IMR-90 (cell line): ENCODE data around the gene TAF4. TPM values are rescaled to one million over a fixed set of nuclear protein-coding genes. Genes with fewer than 3 reads are reported as not detected.

Experiments
- ATAC-seq: fragments of 200-7000 bp; cut with Tn5 transposase; 2 replicates; pipeline ENCODE4 v1.9.1; 2020; ENCODE audit warnings: low read depth, mild to moderate bottlenecking, moderate library complexity
- BruUV-seq: library from RNA; stranded (reverse); fragments of 400-500 nt; replicated peaks from 2 replicates; lab custom pipeline; 2021; lab: Mats Ljungman, UMichigan
- CTCF ChIA-PET: fragments of 300-600 bp; formaldehyde crosslinking; extraction: SDS; loops from one replicate; lab custom pipeline; 2021; ENCODE audit warnings: antibody characterized with exemption; lab: Yijun Ruan, JAX
- POLR2A ChIA-PET: fragments of 300-600 bp; sonication (Branson Sonifier 250); formaldehyde crosslinking; loops from one replicate; lab custom pipeline; 2022; ENCODE audit warnings: antibody characterized with exemption; ENCODE audit not compliant: unreplicated experiment; lab: Charles Lee
- DNase-seq: peaks from one replicate; pipeline ENCODE4 v3.0.0; 2013
- H2AFZ ChIP-seq: replicated peaks from 2 replicates; pipeline ENCODE3; 2013; ENCODE audit warnings: low read length, mild to moderate bottlenecking; ENCODE audit not compliant: poor library complexity
- H2AK5ac ChIP-seq: 2 replicates; pipeline ENCODE4 v1.6.1; 2013; ENCODE audit warnings: low read depth, low read length, inconsistent platforms
- H2AK9ac ChIP-seq: replicated peaks from 2 replicates; pipeline ENCODE3; 2013; ENCODE audit warnings: mild to moderate bottlenecking, low read depth, low read length, moderate library complexity; ENCODE audit not compliant: poor library complexity
- H2BK120ac ChIP-seq: 2 replicates; pipeline ENCODE4 v1.6.1; 2013; ENCODE audit warnings: low read depth, low read length, inconsistent platforms
- H2BK15ac ChIP-seq: 3 replicates; pipeline ENCODE4 v1.6.1; 2013; ENCODE audit warnings: low read depth, low read length, inconsistent platforms
- H2BK20ac ChIP-seq: 2 replicates; pipeline ENCODE4 v1.6.1; 2013; ENCODE audit warnings: low read depth, mild to moderate bottlenecking, inconsistent platforms, low read length, moderate library complexity
- H2BK5ac ChIP-seq: 2 replicates; pipeline ENCODE4 v1.6.1; 2013; ENCODE audit warnings: mild to moderate bottlenecking, low read depth, low read length, inconsistent platforms; ENCODE audit not compliant: poor library complexity, severe bottlenecking
- H3K14ac ChIP-seq: replicated peaks from 2 replicates; pipeline ENCODE4 v1.6.1; 2013; ENCODE audit warnings: low read depth, low read length, inconsistent platforms
- H3K18ac ChIP-seq: 2 replicates; pipeline ENCODE4 v1.6.1; 2013; ENCODE audit warnings: low read depth, low read length, control low read depth
- H3K23ac ChIP-seq: 2 replicates; pipeline ENCODE4 v1.6.1; 2013; ENCODE audit warnings: low read depth, low read length, inconsistent platforms
- H3K27ac ChIP-seq: 2 replicates; pipeline ENCODE4 v1.5.1; 2013; ENCODE audit warnings: mild to moderate bottlenecking, control low read depth, low read length; ENCODE audit not compliant: insufficient read depth
- H3K27me3 ChIP-seq: 2 replicates; pipeline ENCODE4 v1.6.1; 2013; ENCODE audit warnings: low read length; ENCODE audit not compliant: control insufficient read depth, insufficient read depth
- H3K36me3 ChIP-seq: 2 replicates; pipeline ENCODE4 v1.6.1; 2013; ENCODE audit warnings: low read length, mixed read lengths; ENCODE audit not compliant: control insufficient read depth, insufficient read depth
- H3K4ac ChIP-seq: 2 replicates; pipeline ENCODE4 v1.6.1; 2013; ENCODE audit warnings: low read depth, low read length, inconsistent platforms
- H3K4me1 ChIP-seq: 2 replicates; pipeline ENCODE4 v1.6.1; 2013; ENCODE audit warnings: low read length, mixed read lengths; ENCODE audit not compliant: control insufficient read depth, insufficient read depth
- H3K4me2 ChIP-seq: 2 replicates; pipeline ENCODE4 v1.6.1; 2013; ENCODE audit warnings: low read depth, mild to moderate bottlenecking, control low read depth, low read length, moderate library complexity
- H3K4me3 ChIP-seq: 2 replicates; pipeline ENCODE4 v1.5.1; 2013; ENCODE audit warnings: low read depth, mild to moderate bottlenecking, control low read depth, low read length, moderate library complexity; ENCODE audit not compliant: insufficient read depth
- H3K56ac ChIP-seq: 2 replicates; pipeline ENCODE4 v1.6.1; 2013; ENCODE audit warnings: low read length, inconsistent platforms; ENCODE audit not compliant: insufficient read depth; ENCODE audit errors: extremely low read depth
- H3K79me1 ChIP-seq, 2 experiments: 2 replicates each; pipeline ENCODE4 v1.6.1; 2013; ENCODE audit warnings: low read length in 2 of 2, inconsistent platforms in 1 of 2, low read depth in 1 of 2
- H3K9ac ChIP-seq: 2 replicates; pipeline ENCODE4 v1.6.1; 2013; ENCODE audit warnings: low read depth, low read length, control low read depth
- H3K9me1 ChIP-seq: 2 replicates; pipeline ENCODE4 v1.6.1; 2013; ENCODE audit warnings: low read length, inconsistent platforms; ENCODE audit not compliant: insufficient read depth
- H3K9me3 ChIP-seq: 2 replicates; pipeline ENCODE4 v1.6.1; 2013; ENCODE audit warnings: low read length; ENCODE audit not compliant: control insufficient read depth, insufficient read depth
- H4K20me1 ChIP-seq: 2 replicates; pipeline ENCODE4 v1.6.1; 2013; ENCODE audit warnings: low read length, inconsistent platforms; ENCODE audit not compliant: insufficient read depth
- H4K5ac ChIP-seq: 2 replicates; pipeline ENCODE4 v1.6.1; 2013; ENCODE audit warnings: mild to moderate bottlenecking, low read depth, low read length, control low read depth
- H4K8ac ChIP-seq, 2 experiments: 2 replicates each; pipeline ENCODE4 v1.6.1; 2013; ENCODE audit warnings: low read depth in 2 of 2, low read length in 2 of 2, control low read depth in 1 of 2, inconsistent platforms in 1 of 2
- H4K91ac ChIP-seq: 2 replicates; pipeline ENCODE4 v1.6.1; 2013; ENCODE audit warnings: low read depth, low read length, inconsistent platforms; ENCODE audit not compliant: insufficient read depth
- BHLHE40 ChIP-seq: fragments of 150-350 bp; IDR thresholded peaks from 2 replicates; pipeline ENCODE4 v1.6.1; 2016; ENCODE audit warnings: mild to moderate bottlenecking, low read depth, low read length
- CEBPB ChIP-seq: IDR thresholded peaks from 2 replicates; pipeline ENCODE4 v1.6.1; 2012; ENCODE audit warnings: low read depth, low read length, improper control_type of control experiment
- POLR2A ChIP-seq: IDR thresholded peaks from 2 replicates; pipeline ENCODE4 v1.6.1; 2012; ENCODE audit warnings: mild to moderate bottlenecking, low read depth, low read length
- WGBS, 2 experiments: methylation state at CpG; one replicate each; pipeline versions ENCODE4 v1.1.5 to v1.1.7; 2013; ENCODE audit warnings: missing lambda C conversion rate in 2 of 2; ENCODE audit not compliant: insufficient read length in 1 of 2; ENCODE audit errors: extremely low coverage in 2 of 2; 5-methylcytosine and 5-hydroxymethylcytosine counted together
- dilution Hi-C: fragments of 300-500 bp; cut with HindIII; formaldehyde crosslinking; loops from one replicate; pipeline ENCODE4 v1.14.3; 2018; ENCODE audit warnings: low sequenced_read_pairs; ENCODE audit not compliant: unreplicated experiment
- in situ Hi-C: fragments of 300-500 bp; cut with MboI; formaldehyde crosslinking; loops from 3 replicates; pipeline ENCODE4 v1.14.3; 2019; ENCODE audit warnings: low sequenced_read_pairs, inconsistent platforms, mixed read lengths
- intact Hi-C: fragments of 100-400 bp; cut with micrococcal nuclease; formaldehyde crosslinking; loops from 2 replicates; pipeline ENCODE4 v1.10.0; 2022
- polyA plus RNA-seq, 3 experiments: library from polyadenylated mRNA; depleted of rRNA; stranded (reverse); fragments of >200 nt; gene quantifications; 2 replicates each; pipeline ENCODE4 v1.2.3, GENCODE V29; 2012; ENCODE audit warnings: low replicate concordance in 1 of 3
- total RNA-seq: library from RNA; depleted of rRNA; stranded (reverse); fragments of >200 nt; gene quantifications from 2 replicates; pipeline ENCODE4 v1.2.3, GENCODE V29; 2012
- TF ChIP-seq, protein P1 (sequence below): fragments of 150-350 bp; IDR thresholded peaks from 2 replicates; pipeline ENCODE4 v1.6.1; 2017; ENCODE audit warnings: mild to moderate bottlenecking, antibody characterized with exemption, low read length, low read depth
- TF ChIP-seq, protein P2 (sequence below): conservative IDR thresholded peaks from 2 replicates; pipeline ENCODE4 v1.5.1; 2012; ENCODE audit warnings: mild to moderate bottlenecking, low read depth, low read length, improper control_type of control experiment

Gene TAF4
- total and polyA plus RNA-seq, 2 of the 4 experiments (the other 2 are of a cell fraction) = 1.4 to 5.1 TPM

DNA sequence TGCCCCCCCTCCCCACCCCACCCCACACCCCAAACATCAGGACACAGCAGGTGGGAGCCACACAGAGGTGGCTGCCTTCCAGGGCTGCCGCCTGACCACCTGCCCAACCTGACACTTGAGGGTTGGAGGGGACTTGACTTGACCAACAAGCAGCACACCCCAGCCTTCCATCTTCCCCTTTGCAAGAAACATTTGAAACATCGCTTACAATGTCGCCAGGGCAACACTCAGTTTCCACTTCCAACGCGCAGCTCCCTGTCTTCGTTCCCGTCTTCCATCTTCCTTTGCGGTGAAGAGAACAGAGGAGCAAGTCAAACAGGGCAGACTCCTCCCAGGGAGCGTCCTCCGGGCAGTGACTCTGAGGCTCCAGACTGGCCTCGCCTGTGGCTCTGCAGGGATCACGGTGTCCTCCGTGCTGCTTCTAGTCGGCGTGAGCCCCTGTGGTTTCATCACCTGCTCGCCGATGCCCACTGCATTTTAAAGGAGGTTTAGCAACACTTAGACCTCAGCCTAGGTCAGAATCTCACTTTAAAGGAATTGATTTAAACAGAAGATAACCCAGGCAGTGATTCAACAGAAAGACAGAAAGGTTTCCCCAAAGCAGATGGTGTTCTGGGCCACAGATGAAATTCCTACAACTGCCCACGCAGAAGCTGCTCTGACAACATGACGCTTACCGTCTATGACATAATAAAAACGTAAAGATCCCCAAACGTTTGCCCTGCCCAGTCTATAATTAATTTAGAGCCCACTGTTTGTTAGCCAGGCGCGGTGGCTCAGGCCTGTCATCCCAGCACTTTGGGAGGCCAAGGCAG, 130.8 kb downstream of the TAF4 start:
- Histone ChIP-seq H3K14ac (no peak overlapping the region), H4K20me1 (no peaks in the 10 kb centered on the region), H2AK5ac (no peak overlapping the region), H3K4ac (no peak overlapping the region), H3K4me3 (no peak overlapping the region), H3K27ac (no peak overlapping the region), H4K8ac (no peak overlapping the region), H3K56ac (no peak overlapping the region), H4K91ac (no peak overlapping the region), H2AK9ac (no peak overlapping the region), H3K79me1 (no peaks in the 10 kb centered on the region), H3K9ac (no peak overlapping the region), H2BK15ac (no peak overlapping the region), H2BK5ac (no peak overlapping the region), H3K9me1 (no peaks in the 10 kb centered on the region; the same call in 1 of the 2 replicates), H3K36me3 (no peaks in the 10 kb centered on the region), H3K23ac (no peak overlapping the region), H3K4me2 (no peak overlapping the region), H2BK120ac (no peak overlapping the region), H3K4me1 (no peaks in the 10 kb centered on the region), H2BK20ac (no peak overlapping the region), H3K18ac (no peak overlapping the region), H4K5ac (no peak overlapping the region), H3K9me3 (no peaks in the 10 kb centered on the region), H3K27me3 (peaks cover 4% of the 10 kb centered on the region; the same call in 1 of the 2 replicates), H2AFZ (no peak overlapping the region)
- ChIA-PET POLR2A (no interaction called here), CTCF (no interaction called here)
- intact Hi-C loops = no loop called here
- DNase-seq (peak; percentile 46), ATAC-seq (peak; percentile 39)
- dilution Hi-C loops = no loop called here
- TF ChIP-seq BHLHE40 (no peak), CEBPB (no peak), POLR2A (no peak)
- TF ChIP-seq, protein P1, sequence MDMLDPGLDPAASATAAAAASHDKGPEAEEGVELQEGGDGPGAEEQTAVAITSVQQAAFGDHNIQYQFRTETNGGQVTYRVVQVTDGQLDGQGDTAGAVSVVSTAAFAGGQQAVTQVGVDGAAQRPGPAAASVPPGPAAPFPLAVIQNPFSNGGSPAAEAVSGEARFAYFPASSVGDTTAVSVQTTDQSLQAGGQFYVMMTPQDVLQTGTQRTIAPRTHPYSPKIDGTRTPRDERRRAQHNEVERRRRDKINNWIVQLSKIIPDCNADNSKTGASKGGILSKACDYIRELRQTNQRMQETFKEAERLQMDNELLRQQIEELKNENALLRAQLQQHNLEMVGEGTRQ = no peak
- TF ChIP-seq, protein P2, sequence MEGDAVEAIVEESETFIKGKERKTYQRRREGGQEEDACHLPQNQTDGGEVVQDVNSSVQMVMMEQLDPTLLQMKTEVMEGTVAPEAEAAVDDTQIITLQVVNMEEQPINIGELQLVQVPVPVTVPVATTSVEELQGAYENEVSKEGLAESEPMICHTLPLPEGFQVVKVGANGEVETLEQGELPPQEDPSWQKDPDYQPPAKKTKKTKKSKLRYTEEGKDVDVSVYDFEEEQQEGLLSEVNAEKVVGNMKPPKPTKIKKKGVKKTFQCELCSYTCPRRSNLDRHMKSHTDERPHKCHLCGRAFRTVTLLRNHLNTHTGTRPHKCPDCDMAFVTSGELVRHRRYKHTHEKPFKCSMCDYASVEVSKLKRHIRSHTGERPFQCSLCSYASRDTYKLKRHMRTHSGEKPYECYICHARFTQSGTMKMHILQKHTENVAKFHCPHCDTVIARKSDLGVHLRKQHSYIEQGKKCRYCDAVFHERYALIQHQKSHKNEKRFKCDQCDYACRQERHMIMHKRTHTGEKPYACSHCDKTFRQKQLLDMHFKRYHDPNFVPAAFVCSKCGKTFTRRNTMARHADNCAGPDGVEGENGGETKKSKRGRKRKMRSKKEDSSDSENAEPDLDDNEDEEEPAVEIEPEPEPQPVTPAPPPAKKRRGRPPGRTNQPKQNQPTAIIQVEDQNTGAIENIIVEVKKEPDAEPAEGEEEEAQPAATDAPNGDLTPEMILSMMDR = no peak
- 45% methylated on average over 16 of the region's 24 CpGs; no CpG with 5 or more reads in 1 of the 2 experiments for WGBS, 2 experiments
- in situ Hi-C loops = no loop called here
- no TSS peak for BruUV-seq
